WTC11 (cell line): Measurements from ENCODE around the gene PCSK4. TPM values are rescaled to one million over a fixed set of nuclear protein-coding genes. Genes with fewer than 3 reads are reported as not detected.
A peak's percentile ranks its signal among the peaks of the same experiment; 100 is the strongest.

ENCODE experiments used
- ATAC-seq: fragments of 200-7000 bp; cut with Tn5 transposase; 2 replicates; pipeline ENCODE4 v1.10.0; 2021; ENCODE audit warnings: mild to moderate bottlenecking, moderate library complexity
- CTCF ChIA-PET: fragments of 300-600 bp; sonication (Branson Sonifier 250); formaldehyde crosslinking; loops from one replicate; lab custom pipeline; 2021; ENCODE audit warnings: antibody characterized with exemption; lab: Charles Lee
- POLR2A ChIA-PET: fragments of 350-600 bp; sonication (Branson Sonifier 250); formaldehyde crosslinking; loops from one replicate; lab custom pipeline; 2021; ENCODE audit warnings: antibody characterized with exemption; lab: Charles Lee
- DNase-seq: peaks from one replicate; pipeline ENCODE4 v3.0.0; 2021; ENCODE audit warnings: low spot score
- H3K27ac Mint-ChIP-seq: 2 replicates; pipeline ENCODE4 v1.8.0; 2021; ENCODE audit warnings: mixed read lengths
- H3K27me3 Mint-ChIP-seq: 2 replicates; pipeline ENCODE4 v1.8.0; 2021; ENCODE audit warnings: low read depth, mild to moderate bottlenecking, moderate library complexity, mixed read lengths
- H3K36me3 Mint-ChIP-seq: 2 replicates; pipeline ENCODE4 v1.8.0; 2021; ENCODE audit warnings: mixed read lengths
- H3K4me1 Mint-ChIP-seq: 2 replicates; pipeline ENCODE4 v1.8.0; 2022; ENCODE audit warnings: mixed read lengths
- H3K4me3 Mint-ChIP-seq: 2 replicates; pipeline ENCODE4 v1.8.0; 2021; ENCODE audit warnings: mild to moderate bottlenecking, moderate library complexity, mixed read lengths
- H3K9me3 Mint-ChIP-seq: 2 replicates; pipeline ENCODE4 v1.8.0; 2021; ENCODE audit warnings: mixed read lengths
- CREB1 ChIP-seq: sonication (generic); formaldehyde crosslinking; IDR thresholded peaks from 2 replicates; pipeline ENCODE4 v1.8.0; 2023; ENCODE audit warnings: mild to moderate bottlenecking, missing genetic modification reagents
- JAZF1 ChIP-seq: fragments of 250-450 bp; sonication (Bioruptor Pico); IDR thresholded peaks from 2 replicates; pipeline ENCODE4 v1.9.0; 2021; ENCODE audit warnings: moderate library complexity, mild to moderate bottlenecking, inconsistent platforms
- MXD4 ChIP-seq: fragments of 250-450 bp; sonication (Bioruptor Pico); IDR thresholded peaks from 2 replicates; pipeline ENCODE4 v1.8.0; 2021; ENCODE audit warnings: mild to moderate bottlenecking, moderate library complexity, borderline replicate concordance
- MYBL2 ChIP-seq: sonication (generic); formaldehyde crosslinking; IDR thresholded peaks from 2 replicates; pipeline ENCODE4 v1.8.1; 2023; ENCODE audit warnings: mild to moderate bottlenecking, moderate library complexity, missing genetic modification reagents
- NR3C1 ChIP-seq: sonication (generic); formaldehyde crosslinking; conservative IDR thresholded peaks from 2 replicates; pipeline ENCODE4 v1.8.1; 2023; ENCODE audit warnings: low read depth, mild to moderate bottlenecking, missing genetic modification reagents
- TEAD1 ChIP-seq: sonication (generic); formaldehyde crosslinking; IDR thresholded peaks from 2 replicates; pipeline ENCODE4 v1.8.0; 2022; ENCODE audit warnings: mild to moderate bottlenecking, missing genetic modification reagents
- TEAD4 ChIP-seq: sonication (generic); formaldehyde crosslinking; IDR thresholded peaks from 2 replicates; pipeline ENCODE4 v1.8.0; 2022; ENCODE audit warnings: mild to moderate bottlenecking, missing genetic modification reagents
- TP53 ChIP-seq: sonication (generic); formaldehyde crosslinking; IDR thresholded peaks from 2 replicates; pipeline ENCODE4 v1.8.1; 2023; ENCODE audit warnings: mild to moderate bottlenecking, missing genetic modification reagents
- ZNF121 ChIP-seq: sonication (generic); formaldehyde crosslinking; IDR thresholded peaks from 2 replicates; pipeline ENCODE4 v1.8.0; 2023; ENCODE audit warnings: missing genetic modification reagents
- ZNF138 ChIP-seq: sonication (generic); formaldehyde crosslinking; conservative IDR thresholded peaks from 2 replicates; pipeline ENCODE4 v1.8.1; 2022; ENCODE audit warnings: mild to moderate bottlenecking, moderate library complexity, missing genetic modification reagents
- total RNA-seq: library from RNA; stranded (reverse); gene quantifications from 3 replicates; pipeline ENCODE4 v1.2.3, GENCODE V29; 2021
- TF ChIP-seq, protein P1 (sequence below): sonication (generic); formaldehyde crosslinking; IDR thresholded peaks from 2 replicates; pipeline ENCODE4 v1.8.1; 2023; ENCODE audit warnings: mild to moderate bottlenecking, missing genetic modification reagents
- TF ChIP-seq, protein P2 (sequence below): sonication (generic); formaldehyde crosslinking; IDR thresholded peaks from 2 replicates; pipeline ENCODE4 v1.8.0; 2022; ENCODE audit warnings: mild to moderate bottlenecking, missing genetic modification reagents
- TF ChIP-seq, protein P3 (sequence below): sonication (generic); formaldehyde crosslinking; IDR thresholded peaks from 2 replicates; pipeline ENCODE4 v1.8.0; 2022; ENCODE audit warnings: mild to moderate bottlenecking, missing genetic modification reagents
- TF ChIP-seq, protein P4 (sequence below): sonication (generic); formaldehyde crosslinking; IDR thresholded peaks from 2 replicates; pipeline ENCODE4 v1.8.1; 2023; ENCODE audit warnings: mild to moderate bottlenecking, missing genetic modification reagents, moderate library complexity
- TF ChIP-seq, protein P5 (sequence below): sonication (generic); formaldehyde crosslinking; conservative IDR thresholded peaks from 2 replicates; pipeline ENCODE4 v1.8.1; 2022; ENCODE audit warnings: mild to moderate bottlenecking, missing genetic modification reagents
- TF ChIP-seq, protein P6 (sequence below): fragments of 250-450 bp; sonication (Bioruptor Pico); IDR thresholded peaks from 2 replicates; pipeline ENCODE4 v1.8.0; 2021; ENCODE audit warnings: mild to moderate bottlenecking
- TF ChIP-seq, protein P7 (sequence below): fragments of 250-450 bp; sonication (Bioruptor Pico); IDR thresholded peaks from 2 replicates; pipeline ENCODE4 v1.9.0; 2021; ENCODE audit warnings: mild to moderate bottlenecking
- TF ChIP-seq, protein P8 (sequence below): sonication (generic); formaldehyde crosslinking; IDR thresholded peaks from 2 replicates; pipeline ENCODE4 v1.8.1; 2022; ENCODE audit warnings: mild to moderate bottlenecking, missing genetic modification reagents, moderate library complexity, borderline replicate concordance
- TF ChIP-seq, protein P9 (sequence below): fragments of 250-450 bp; sonication (Bioruptor Pico); IDR thresholded peaks from 2 replicates; pipeline ENCODE4 v1.9.0; 2021; ENCODE audit warnings: moderate library complexity, mild to moderate bottlenecking, inconsistent platforms, borderline replicate concordance
- TF ChIP-seq, protein P10 (sequence below): sonication (generic); formaldehyde crosslinking; IDR thresholded peaks from 2 replicates; pipeline ENCODE4 v1.8.0; 2023; ENCODE audit warnings: missing genetic modification reagents

Gene PCSK4
- total RNA-seq, 1 experiment from 2014 or later: 22.4 TPM

DNA sequence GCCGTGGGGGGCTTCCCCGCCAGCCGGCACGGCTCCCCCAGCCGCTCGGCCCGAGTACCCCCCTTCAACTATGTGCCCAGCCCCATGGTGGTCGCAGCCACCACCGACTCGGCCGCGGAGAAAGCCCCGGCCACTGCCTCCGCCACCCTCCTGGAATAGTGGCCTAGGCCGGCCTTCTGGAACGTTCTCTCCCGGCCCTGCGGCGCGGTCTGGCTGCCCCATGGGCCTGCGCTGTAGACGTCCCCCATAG, 20.2 kb downstream of the PCSK4 start:
- Mint-ChIP-seq H3K4me1 (peaks cover 5% of the 10 kb centered on the region; the same call in 1 of the 2 replicates), H3K9me3 (no peaks in the 10 kb centered on the region), H3K36me3 (no peaks in the 10 kb centered on the region)
- ChIA-PET POLR2A (no interaction called here), CTCF (interaction anchor here (2.9 to 3.2 kb wide), 2 partner anchors 14 to 25 kb away, joined by 13 to 19 read pairs; no protein-coding TSS in a partner anchor)
- DNase-seq (no peak), ATAC-seq (no peak)
- TF ChIP-seq, protein P1, sequence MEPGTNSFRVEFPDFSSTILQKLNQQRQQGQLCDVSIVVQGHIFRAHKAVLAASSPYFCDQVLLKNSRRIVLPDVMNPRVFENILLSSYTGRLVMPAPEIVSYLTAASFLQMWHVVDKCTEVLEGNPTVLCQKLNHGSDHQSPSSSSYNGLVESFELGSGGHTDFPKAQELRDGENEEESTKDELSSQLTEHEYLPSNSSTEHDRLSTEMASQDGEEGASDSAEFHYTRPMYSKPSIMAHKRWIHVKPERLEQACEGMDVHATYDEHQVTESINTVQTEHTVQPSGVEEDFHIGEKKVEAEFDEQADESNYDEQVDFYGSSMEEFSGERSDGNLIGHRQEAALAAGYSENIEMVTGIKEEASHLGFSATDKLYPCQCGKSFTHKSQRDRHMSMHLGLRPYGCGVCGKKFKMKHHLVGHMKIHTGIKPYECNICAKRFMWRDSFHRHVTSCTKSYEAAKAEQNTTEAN (CRISPR knock-in tag): no peak
- TF ChIP-seq, protein P2, sequence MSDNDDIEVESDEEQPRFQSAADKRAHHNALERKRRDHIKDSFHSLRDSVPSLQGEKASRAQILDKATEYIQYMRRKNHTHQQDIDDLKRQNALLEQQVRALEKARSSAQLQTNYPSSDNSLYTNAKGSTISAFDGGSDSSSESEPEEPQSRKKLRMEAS (CRISPR knock-in tag): peak; percentile 49; the same call in 1 of the 2 replicates
- TF ChIP-seq, protein P3, sequence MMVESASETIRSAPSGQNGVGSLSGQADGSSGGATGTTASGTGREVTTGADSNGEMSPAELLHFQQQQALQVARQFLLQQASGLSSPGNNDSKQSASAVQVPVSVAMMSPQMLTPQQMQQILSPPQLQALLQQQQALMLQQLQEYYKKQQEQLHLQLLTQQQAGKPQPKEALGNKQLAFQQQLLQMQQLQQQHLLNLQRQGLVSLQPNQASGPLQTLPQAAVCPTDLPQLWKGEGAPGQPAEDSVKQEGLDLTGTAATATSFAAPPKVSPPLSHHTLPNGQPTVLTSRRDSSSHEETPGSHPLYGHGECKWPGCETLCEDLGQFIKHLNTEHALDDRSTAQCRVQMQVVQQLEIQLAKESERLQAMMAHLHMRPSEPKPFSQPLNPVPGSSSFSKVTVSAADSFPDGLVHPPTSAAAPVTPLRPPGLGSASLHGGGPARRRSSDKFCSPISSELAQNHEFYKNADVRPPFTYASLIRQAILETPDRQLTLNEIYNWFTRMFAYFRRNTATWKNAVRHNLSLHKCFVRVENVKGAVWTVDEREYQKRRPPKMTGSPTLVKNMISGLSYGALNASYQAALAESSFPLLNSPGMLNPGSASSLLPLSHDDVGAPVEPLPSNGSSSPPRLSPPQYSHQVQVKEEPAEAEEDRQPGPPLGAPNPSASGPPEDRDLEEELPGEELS: 0 out of 2 replicates have a peak, but pooled peaks have one; percentile 2
- TF ChIP-seq, all 79 proteins: peak for 2
- Mint-ChIP-seq H3K27me3 (peaks cover 64% of the 10 kb centered on the region), H3K27ac (no peak overlapping the region), H3K4me3 (peak overlapping the region; percentile 61)

DNA sequence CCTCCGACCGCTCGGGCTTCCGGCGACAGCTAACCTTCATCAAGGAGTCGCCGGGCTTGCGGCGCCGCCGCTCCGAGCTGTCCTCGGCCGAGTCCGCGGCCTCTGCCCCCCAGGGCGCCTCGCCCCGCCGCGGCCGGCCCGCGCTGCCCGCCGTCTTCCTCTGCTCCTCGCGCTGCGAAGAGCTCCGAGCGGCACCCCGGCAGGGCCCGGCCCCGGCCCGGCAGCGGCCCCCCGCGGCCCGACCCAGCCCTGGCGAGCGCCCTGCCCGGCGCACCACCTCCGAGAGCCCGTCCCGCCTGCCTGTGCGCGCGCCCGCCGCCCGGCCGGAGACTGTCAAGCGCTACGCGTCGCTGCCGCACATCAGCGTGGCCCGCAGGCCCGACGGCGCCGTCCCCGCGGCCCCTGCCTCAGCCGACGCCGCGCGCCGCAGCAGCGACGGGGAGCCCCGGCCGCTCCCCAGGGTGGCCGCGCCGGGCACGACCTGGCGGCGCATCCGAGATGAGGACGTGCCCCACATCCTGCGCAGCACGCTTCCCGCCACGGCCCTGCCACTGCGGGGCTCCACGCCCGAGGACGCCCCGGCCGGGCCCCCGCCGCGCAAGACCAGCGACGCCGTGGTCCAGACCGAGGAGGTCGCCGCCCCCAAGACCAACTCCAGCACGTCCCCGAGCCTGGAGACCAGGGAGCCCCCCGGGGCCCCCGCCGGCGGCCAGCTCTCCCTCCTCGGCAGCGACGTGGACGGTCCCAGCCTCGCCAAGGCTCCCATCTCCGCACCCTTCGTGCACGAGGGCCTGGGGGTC, 20.7 kb downstream of the PCSK4 start:
- Mint-ChIP-seq H3K4me3 (no peak overlapping the region; the same call in 1 of the 2 replicates), H3K27me3 (peaks cover 69% of the 10 kb centered on the region), H3K9me3 (no peaks in the 10 kb centered on the region), H3K4me1 (peaks cover 5% of the 10 kb centered on the region; the same call in 1 of the 2 replicates), H3K36me3 (no peaks in the 10 kb centered on the region), H3K27ac (no peak overlapping the region)
- no peak for TF ChIP-seq ZNF138 (CRISPR knock-in tag)
- TF ChIP-seq NR3C1 (CRISPR knock-in tag): no peak
- TF ChIP-seq, protein P4, sequence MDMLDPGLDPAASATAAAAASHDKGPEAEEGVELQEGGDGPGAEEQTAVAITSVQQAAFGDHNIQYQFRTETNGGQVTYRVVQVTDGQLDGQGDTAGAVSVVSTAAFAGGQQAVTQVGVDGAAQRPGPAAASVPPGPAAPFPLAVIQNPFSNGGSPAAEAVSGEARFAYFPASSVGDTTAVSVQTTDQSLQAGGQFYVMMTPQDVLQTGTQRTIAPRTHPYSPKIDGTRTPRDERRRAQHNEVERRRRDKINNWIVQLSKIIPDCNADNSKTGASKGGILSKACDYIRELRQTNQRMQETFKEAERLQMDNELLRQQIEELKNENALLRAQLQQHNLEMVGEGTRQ (CRISPR knock-in tag): no peak
- no peak for TF ChIP-seq ZNF121 (CRISPR knock-in tag)
- TF ChIP-seq, protein P5, sequence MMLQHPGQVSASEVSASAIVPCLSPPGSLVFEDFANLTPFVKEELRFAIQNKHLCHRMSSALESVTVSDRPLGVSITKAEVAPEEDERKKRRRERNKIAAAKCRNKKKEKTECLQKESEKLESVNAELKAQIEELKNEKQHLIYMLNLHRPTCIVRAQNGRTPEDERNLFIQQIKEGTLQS (CRISPR knock-in tag): no peak
- TF ChIP-seq, protein P6, sequence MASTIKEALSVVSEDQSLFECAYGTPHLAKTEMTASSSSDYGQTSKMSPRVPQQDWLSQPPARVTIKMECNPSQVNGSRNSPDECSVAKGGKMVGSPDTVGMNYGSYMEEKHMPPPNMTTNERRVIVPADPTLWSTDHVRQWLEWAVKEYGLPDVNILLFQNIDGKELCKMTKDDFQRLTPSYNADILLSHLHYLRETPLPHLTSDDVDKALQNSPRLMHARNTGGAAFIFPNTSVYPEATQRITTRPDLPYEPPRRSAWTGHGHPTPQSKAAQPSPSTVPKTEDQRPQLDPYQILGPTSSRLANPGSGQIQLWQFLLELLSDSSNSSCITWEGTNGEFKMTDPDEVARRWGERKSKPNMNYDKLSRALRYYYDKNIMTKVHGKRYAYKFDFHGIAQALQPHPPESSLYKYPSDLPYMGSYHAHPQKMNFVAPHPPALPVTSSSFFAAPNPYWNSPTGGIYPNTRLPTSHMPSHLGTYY: no peak
- TF ChIP-seq TEAD4 (CRISPR knock-in tag): no peak
- TF ChIP-seq, protein P7, sequence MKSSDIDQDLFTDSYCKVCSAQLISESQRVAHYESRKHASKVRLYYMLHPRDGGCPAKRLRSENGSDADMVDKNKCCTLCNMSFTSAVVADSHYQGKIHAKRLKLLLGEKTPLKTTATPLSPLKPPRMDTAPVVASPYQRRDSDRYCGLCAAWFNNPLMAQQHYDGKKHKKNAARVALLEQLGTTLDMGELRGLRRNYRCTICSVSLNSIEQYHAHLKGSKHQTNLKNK (CRISPR knock-in tag): no peak
- no peak for TF ChIP-seq TEAD1 (CRISPR knock-in tag)
- TF ChIP-seq, protein P8, sequence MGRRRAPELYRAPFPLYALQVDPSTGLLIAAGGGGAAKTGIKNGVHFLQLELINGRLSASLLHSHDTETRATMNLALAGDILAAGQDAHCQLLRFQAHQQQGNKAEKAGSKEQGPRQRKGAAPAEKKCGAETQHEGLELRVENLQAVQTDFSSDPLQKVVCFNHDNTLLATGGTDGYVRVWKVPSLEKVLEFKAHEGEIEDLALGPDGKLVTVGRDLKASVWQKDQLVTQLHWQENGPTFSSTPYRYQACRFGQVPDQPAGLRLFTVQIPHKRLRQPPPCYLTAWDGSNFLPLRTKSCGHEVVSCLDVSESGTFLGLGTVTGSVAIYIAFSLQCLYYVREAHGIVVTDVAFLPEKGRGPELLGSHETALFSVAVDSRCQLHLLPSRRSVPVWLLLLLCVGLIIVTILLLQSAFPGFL (CRISPR knock-in tag): no peak
- TF ChIP-seq JAZF1: no peak
- TF ChIP-seq, protein P9, sequence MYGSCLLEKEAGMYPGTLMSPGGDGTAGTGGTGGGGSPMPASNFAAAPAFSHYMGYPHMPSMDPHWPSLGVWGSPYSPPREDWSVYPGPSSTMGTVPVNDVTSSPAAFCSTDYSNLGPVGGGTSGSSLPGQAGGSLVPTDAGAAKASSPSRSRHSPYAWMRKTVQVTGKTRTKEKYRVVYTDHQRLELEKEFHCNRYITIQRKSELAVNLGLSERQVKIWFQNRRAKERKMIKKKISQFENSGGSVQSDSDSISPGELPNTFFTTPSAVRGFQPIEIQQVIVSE (CRISPR knock-in tag): no peak
- no peak for TF ChIP-seq CREB1
- no peak for TF ChIP-seq TP53
- TF ChIP-seq, protein P10, sequence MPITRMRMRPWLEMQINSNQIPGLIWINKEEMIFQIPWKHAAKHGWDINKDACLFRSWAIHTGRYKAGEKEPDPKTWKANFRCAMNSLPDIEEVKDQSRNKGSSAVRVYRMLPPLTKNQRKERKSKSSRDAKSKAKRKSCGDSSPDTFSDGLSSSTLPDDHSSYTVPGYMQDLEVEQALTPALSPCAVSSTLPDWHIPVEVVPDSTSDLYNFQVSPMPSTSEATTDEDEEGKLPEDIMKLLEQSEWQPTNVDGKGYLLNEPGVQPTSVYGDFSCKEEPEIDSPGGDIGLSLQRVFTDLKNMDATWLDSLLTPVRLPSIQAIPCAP (CRISPR knock-in tag): no peak
- no peak for TF ChIP-seq MYBL2
- no peak for TF ChIP-seq MXD4 (CRISPR knock-in tag)
- peak; percentile 53 for DNase-seq
- ATAC-seq: no peak
- CTCF ChIA-PET: interaction anchor here (1.2 to 5.0 kb wide), 3 partner anchors 14 to 77 kb away, joined by 3 to 76 read pairs (median 56); no protein-coding TSS in a partner anchor
- POLR2A ChIA-PET: no interaction called here
